IPS DF 4.7 (cell line): ENCODE results near the gene EHMT1.

ENCODE experiments used
- DNase-seq: peaks from one replicate; pipeline ENCODE4 v3.0.0-alpha.2; 2013; ENCODE audit warnings: low spot score; ENCODE audit errors: extremely low read depth

The EHMT1 gene

DNA sequence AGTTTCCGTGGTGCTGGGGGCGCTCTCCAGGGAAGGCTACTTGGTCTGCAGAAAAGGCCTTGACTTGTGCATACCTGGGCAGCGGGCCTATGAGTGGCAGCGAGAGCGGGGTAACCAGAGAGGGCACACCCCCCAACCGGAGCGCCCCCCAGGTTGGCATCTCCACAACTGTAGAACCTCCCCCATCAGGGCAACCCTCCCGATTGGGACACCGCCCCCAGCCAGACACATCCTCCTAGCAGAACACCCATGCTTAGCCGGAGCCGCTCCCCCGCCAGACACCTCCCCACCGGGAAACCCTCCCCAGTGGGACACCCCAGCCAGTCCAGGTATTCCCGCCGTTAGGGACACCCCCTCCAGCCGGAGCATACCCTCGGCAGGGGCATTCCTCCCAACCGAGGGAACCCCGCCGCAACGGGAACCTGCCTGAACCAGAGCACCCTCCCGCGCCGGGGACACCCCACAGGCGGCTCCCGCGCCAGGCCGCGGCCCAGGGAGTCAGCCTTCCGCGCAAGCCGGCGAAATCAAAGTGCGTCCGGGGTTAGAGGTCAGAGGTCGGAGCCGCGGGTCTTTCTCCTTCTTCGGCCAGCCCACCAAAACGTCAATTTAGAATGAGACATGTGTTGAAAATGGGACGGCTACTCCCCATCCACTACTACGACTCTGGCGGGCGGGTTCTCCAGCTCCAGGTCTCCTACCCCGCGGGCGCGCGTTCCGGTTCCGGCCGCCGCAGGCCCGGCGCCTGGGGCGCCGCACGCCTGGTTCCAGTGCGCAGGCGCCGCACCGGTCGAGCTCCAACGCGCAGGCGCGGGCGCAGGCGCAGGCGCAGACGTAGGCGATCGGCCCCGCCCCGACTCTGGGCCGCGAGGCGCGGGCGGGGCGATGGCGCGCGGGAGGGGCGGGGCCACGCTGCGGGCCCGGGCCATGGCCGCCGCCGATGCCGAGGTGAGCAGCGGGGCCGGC lies at the start of gene EHMT1:
TSS of gene EHMT1 (plus strand) at position 901 of the 963 bp plus-strand sequence. CDS start at position 925, 24 bp downstream.
- no peak for DNase-seq

DNA sequence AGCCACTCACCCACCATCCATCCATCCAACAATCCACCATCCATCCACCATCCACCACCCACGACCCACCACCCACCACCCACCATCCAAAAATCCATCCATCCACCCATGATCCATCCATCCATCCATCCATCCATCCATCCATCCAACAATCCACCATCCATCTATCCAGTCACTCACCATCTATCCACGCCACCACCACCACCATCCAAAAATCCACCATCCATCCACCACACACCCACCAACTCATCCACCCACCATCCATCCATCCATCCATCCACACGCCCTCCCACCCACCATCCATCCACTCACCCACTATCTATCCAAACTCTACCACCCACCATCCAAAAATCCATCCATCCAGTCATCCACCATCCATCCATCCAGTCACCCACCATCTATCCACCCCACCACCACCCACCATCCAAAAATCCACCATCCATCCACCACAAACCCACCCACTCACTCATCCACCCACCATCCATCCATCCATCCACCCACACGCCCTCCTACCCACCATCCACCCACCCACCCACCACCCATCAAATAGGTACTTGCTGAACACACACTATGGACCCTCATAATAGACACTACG lies 49.1 kb upstream of the EHMT1 start:
- no peak for DNase-seq

DNA sequence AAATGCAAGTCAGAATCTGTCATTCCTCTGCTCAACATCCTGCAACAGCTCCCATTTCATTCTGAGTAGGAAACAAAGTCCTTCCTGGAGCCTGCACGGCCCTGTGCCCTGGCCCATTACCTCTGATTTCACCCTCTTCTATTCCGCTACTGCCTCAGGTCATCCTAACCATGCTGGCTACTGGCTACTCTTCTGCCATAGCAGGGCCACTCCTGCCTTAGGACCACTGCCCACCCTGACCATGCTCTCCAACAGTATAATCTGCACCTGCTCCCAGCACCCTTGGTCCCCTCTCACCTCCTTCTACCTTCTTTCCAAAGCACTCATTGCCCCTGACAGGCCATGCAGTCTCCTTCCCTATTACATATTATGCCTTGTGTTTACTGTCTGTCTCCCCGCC lies 48.2 kb upstream of the EHMT1 start:
- no peak for DNase-seq

DNA sequence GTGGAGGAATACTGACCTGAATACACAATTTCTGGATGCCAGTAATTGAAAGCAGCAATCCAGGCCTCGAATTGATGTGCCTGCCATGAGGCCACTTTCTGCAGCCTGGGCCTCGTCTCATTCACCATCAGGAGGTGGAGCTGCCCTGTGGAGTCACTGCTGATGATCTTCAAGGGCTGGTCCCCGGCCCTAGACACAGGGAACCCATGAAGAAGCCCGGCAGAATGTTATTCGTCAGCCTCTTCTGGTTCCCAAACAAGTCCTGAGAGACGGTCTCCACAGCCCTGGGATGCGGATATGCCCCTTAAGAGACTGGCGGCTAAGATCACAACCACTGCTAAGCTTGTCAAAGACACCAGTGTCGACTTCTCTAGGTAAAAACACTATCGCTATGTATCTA lies 44.6 kb upstream of the EHMT1 start:
- no peak for DNase-seq

DNA sequence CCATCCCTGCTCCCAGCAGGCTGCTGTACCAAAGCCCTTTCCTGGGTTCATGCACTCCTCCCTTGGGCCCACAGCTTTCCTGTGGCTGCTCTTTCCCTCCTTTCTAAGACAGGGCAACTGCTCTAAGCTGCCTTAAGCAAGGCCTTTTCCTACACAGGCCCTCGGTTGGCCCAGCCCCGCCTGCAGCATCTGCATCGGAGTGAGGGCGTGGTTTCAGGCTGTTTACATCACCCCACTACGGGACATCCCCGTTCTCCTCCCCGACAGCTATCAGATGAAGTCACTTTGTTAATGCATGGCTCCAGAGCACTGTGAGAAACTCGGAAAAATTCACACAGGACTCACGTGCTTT lies 43.5 kb upstream of the EHMT1 start:
- no peak for DNase-seq

DNA sequence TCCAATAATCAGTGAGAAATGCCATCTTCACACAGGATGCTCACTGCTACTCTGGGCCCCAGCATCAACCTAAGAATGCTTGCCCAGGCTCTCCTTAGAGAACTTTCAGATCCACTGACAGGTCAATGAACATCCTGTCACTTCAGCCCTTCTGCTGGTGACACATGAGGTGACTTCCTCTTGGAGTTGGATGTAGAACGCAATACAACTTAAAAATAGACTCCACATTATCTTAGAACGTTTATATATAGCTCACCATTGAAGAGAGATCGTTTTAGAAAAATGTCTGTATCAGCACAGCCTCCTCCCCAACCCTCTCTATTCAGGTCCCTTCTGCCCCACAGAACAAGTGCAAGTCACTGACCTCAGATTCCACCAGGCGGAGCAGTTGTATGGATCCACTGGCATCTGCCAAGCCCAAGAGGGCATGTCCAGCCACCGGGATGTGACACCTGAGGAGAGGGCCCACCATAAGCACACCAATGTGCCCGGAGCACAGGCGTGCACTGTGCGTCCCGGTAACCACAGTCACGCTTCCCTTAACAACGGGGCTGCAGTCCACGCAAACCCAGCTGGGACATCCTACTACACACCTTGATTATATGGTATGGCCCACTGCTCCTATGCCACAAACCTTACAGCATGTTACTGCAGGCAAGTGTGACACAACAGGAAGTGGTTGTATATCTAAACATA lies 42.9 kb upstream of the EHMT1 start:
- no peak for DNase-seq

DNA sequence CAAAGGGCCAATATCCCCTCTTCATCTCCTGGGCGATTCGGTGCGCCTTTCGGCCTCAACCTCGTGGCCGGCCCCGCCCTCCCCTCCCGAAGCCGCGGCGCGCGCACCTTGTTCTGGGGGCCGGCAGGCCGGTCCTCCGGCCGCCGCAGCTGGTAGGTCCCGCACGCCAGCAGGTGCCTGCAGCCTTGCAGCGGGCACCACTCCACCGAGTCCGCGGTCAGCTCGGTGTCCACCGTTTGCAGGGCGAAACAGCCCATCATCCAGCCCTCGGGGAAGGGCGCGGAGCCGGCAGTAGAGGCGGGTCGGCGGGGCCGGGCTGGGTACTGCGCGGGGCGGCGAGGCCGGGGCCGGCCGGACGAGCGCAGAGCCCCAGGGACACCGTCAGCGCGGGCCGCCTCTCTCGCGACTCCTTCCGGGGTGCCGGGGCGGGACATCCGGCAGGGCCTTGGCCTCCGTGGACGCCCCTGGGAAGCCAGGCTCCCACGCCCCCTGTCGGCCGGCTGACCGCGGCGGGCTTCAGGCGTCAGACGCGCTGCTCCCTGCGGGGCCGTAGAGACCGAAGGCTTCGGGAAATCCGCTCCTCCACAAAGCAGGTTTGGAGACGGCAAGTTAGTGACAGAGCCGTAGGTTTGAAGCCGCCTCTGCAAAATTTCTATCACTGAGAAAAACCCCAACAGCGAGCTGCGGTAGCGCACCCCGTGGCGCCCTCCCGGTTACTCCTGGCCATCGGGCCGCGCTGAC lies 40.1 kb upstream of the EHMT1 start, which contains the start of gene DPH7:
TSS of gene DPH7 (minus strand) at position 408 of the 741 bp plus-strand sequence. CDS start at position 260, 148 bp downstream.
- peak; percentile 69 for DNase-seq

DNA sequence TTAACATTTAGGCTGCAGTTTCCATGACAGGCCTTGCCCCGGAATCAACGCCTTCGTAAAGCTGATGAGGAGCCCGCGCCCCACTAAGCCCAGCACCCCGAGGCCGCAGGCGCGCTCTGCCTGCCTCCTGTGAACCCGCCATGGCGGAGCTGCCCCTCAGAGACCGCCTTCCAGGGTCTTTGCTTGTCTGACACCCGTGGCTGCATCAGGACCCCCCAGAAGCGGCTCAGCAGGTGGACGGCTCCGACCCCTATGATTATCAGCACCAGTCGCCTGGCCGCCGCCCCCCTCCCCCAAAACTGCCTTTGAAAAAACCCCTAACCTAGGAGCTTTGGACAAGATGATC lies 39.6 kb upstream of the EHMT1 start:
- no peak for DNase-seq

DNA sequence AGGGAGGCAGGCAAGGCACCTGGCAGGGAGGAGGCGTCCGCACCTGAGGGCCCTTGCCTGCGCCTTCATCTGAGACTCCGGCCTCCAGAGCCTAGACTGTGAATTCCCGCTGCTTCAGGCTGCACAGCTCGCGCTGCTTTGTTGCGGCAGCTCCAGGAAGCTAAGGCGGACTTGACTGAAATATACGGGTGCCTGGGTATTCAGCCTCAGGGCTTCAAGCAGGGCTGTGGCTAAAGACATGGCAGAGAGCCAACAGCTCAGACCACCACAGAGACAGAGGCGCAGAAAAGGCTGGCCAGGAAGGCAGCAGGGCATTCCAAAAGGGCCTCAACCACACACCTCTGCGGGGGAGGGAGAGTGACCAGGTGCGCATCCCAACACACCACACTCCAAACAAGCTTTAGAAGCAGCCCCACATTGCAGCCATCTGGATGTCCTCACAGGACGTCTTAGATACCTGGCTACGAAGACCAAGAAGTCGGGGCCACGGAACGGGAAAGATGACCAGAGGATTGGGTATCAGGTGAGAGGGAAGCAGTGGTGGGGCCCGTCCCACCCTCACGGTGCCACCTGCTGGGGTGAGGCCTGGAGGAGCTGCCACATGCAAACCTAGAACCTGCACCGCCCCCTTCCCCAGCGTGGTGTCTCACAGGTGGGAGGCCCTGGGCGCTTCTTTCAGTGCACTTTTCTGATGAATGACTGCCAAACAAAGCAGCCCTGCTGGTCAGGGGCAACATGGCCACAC lies 38.4 kb upstream of the EHMT1 start:
- DNase-seq: no peak

DNA sequence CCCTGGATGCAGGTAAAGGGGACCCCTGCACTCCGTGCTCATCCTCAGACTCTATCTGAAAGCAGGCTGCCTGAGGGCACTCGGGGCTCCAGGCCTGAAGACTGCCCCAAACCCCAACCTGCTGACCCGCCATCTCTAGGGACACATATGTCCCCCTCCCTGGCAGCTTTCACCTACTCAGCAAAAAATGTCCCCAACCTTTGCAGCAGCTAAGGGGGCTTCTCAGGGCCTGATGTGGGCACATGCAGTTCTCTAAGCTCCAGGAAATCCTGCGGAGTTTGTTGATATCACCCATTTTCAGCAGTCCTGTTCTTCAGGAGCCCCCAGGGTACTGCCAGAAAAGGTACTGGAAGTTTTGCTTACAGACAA lies 37.9 kb upstream of the EHMT1 start:
- DNase-seq: no peak

DNA sequence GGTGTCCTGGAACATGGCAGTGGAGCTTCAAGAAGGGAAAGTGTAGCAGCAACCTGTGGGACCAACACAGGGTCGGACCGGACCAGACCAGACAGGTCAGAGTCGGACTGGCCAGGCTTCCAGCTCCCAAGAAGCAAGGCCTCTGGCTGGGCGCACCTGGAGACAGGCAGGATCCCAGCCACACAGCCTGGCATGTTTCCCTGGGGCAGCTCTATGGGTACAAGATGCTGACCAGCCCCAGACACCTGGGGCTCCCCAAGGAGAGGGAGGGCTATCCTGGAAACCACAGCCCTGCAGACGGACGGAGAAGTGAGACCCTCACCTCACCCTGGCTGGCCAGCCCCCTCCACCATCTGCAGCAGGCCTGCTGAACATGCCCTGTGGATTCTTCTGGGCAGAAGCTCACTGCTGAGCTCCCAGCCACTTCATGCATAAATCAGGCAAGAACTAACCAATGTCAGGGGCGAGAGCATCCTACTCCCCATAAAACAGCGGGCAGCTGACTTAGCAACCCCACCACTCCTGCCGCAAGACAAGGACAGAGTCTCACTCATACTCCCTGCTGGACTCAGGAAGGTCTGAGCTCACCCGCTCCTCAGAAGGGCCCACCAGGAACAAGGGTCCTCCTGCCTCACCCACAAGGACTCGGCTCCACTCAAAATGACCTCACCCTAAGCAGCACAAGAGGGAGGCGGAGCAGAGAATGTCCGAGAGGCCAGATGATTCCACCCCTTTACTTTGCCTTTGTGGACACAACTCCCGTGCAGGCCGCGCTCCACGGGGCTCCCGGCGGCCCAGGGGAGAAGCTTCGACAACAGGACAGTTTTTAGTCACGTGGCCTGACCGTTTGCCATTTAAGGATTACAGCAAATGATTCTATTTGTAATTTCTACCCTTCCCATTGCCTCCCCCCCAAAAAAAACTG lies 37.2 kb upstream of the EHMT1 start:
- DNase-seq: no peak

DNA sequence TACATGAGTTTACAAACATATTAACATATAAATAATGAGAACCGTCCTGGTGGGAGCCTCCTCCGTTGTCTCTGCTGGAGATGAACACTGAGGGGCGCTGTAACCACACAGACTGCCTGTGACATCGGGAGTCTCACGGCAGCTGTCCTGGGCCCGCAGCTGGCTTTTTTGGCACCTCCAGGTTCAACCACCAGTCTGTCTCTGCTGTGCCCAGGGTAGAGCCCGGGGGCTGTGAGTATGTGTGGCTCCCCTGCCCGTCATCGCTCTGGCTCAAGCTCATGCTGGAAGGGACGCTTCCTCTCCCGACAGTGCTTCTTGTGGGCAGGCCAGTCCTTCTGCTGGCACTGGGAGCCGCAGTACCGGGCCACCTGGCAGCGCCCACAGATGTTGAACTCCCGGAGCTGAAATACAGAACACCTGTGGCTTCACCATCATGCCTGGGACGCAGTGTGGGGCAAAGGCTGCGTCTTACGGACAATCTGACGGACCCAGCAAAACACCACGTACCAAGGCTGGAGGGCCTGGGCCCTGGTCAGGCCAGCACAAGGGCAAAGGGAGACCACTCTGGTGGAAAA lies 36.4 kb upstream of the EHMT1 start:
- DNase-seq: no peak

DNA sequence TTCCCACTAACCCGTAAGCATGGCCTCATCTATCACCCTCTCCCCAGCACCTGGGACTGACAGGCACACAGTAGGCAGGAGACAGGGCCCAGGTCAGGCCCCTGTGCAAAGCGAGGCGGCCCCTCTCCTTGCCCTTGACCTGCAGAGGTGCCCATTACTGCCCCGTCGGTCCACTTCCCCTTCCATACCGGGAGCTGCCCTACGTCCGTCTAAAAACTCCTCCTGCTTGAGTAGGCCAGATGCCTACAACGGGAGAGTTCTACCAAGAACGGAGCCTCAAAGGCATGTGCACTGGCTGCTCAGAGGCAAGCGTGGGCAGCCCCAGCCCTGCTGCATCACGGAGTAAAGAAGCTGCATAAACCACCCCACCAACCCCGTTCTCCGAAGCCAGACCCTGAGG lies 35.5 kb upstream of the EHMT1 start:
- DNase-seq: no peak

DNA sequence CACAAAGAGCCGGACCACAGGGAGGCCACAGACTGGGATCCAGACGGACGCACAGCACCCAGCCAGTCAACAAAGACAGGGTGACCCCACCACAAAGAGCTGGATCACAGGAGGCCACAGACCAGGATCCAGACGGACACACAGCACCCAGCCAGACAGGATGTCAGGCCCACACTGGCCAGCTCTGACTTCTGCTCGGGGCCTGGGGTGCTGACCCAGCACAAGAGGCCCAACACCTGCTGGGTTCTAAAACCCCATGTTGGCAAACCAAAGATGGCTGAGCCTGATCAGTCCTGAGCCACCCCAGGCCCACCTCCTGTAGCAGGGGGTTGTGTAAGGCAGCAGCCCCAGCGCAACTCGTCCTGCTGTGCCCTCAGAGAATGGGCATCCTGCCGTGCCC lies 34.8 kb upstream of the EHMT1 start:
- DNase-seq: no peak

DNA sequence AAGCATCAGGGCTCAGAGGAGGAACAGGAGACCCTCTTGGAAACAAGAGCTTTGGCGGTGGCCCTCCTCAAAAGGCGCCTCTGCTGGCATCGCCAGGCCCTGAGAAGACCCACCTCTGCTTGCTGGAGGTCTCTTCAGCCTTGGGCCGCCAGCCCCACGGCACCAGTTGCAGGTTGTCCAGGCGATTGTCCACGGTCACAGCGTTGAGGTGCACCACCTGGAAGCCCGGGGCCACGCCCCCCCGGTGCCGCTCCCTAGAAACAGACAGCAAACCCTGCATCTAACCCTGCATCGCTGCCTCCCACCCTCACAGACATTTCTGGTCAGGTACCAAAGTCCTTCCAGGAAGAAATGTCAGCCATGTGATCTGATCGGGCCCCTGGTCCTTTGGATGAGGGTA lies 32.0 kb upstream of the EHMT1 start:
- no peak for DNase-seq

DNA sequence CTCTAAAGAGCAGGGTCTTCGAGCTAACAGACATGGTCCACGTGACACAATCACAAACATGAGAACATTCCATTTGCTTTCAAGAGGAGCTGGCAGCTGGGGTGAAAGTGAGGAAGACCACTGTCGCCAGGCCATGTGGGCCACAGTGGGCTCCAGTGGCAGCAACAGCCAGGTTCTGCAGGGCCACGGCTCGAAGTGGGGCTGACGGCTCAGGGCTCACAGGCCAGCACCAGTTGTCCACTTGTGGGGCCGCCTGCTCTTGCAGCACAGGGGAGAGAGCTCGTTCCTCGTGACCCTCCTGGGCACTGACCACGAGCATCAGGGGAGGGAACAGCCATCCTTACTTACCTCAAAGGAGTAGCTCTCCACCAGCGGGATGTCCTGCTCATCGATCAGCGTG lies 30.5 kb upstream of the EHMT1 start:
- no peak for DNase-seq

DNA sequence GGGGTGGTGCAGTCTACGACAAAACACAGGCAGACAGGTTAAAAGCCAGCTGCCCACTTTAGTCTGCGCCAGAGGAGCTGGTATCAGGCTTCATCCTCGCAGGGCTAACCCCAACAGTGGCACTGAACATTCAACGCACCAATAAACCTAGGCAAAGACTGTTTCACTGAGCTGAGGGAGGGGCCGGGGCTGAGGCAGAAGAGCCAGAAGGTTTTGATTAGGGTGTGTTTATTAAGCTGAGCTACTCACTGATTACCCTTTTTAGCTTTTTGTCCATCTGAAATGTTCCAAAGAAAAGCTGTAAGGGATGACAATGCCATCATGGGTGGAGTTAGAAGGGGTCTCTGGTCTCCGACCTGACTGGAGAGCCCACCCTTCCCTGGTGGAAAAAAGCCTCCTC lies 29.9 kb upstream of the EHMT1 start:
- no peak for DNase-seq

DNA sequence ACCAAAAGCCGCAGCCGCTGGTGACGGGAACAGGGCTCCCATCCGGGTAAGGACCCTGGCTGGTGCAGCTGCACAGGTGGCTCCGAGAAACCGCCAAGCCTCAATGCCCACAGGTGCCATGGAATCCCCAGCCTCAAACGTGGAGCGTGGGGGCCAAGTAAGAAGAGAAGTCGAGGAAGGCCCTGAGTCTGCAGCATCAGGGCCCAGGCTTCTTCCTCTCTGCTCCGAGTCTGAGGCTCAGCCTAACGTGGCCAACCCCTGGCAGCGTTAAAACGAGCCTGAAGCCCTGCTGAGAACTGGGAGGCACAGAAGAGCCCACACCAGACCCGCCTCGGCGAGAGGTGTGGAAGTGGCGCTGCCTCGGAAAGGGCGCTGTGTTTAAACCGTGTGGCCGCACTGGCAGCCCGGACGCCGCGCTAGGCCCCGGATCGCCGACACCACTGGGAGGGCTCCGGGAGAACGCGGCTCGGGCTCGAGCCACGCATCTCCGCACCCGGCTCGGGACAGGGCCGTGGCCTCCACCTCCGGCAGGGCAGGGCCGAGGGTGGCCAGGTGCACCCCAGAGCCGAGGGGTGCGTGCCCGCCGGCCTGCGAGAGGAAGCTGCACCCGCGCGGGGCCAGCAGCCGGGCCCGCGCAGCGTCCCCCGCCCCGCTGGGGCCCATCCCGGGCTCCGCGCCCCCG lies 29.2 kb upstream of the EHMT1 start:
- no peak for DNase-seq

DNA sequence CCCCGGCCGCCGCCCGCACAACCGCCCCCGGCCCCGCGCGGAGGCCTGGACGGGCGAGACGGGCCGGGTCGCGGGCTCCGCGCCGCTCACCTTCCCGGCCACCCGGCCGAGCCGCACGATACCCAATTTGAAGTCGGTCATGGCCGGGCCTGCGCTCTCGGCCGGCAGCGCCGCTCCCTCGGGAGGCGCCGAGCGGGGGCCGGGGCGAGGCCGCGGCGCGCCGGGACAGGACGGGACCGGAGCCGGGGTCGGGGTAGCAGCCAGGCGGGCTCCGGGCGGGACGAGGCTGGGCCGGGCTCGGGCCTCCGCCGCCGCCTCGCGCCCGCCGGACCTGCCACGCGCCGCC lies 28.7 kb upstream of the EHMT1 start:
- DNase-seq: no peak
